COLO829 (cell line): ENCODE data around the gene MAD1L1.

Experiments
- DNase-seq: peaks from one replicate; pipeline ENCODE4 v3.0.0; 2012; ENCODE audit warnings: low spot score

MAD1L1 gene

DNA sequence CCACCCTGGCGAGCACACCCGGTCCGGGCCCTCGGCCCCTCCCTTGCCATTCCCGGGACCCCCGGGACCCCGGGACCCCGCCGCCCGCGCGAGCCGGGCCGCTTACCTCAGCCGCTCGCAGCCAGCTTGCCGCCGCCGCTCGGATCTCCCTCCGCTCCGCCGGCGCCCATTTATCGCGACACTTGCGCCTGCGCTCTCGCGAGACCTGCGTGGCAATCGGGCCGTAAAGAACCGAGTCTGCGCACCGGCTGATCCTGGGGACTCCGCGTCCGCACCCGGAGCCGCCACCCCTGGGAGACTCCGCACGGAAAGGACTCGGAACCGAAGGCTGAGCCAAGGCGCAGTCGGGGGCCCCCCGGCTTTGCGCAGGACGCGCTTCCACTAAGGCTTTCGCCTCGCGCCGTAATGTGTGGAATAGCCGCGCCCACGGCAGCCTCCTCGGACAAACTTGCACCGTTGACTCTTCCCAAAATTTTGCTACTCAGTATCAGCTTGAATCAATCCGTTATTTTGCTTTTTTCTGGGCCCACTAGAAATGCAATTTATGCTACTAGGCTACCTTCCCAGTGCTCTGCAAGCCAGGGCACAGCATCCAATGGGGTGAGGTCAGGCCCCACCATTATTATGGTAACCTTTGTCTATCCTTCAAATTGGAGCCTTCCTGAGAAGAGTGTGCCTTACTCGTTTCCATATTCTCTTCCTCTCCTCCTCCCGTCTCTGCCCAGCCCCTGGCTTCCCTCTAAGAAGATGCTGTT is at the start of gene MAD1L1:
Gene MAD1L1 (minus strand): TSS at position 180 of the 755 bp plus-strand sequence. CDS start 2,812 bp downstream, outside the sequence.
- peak; percentile 88 for DNase-seq

DNA sequence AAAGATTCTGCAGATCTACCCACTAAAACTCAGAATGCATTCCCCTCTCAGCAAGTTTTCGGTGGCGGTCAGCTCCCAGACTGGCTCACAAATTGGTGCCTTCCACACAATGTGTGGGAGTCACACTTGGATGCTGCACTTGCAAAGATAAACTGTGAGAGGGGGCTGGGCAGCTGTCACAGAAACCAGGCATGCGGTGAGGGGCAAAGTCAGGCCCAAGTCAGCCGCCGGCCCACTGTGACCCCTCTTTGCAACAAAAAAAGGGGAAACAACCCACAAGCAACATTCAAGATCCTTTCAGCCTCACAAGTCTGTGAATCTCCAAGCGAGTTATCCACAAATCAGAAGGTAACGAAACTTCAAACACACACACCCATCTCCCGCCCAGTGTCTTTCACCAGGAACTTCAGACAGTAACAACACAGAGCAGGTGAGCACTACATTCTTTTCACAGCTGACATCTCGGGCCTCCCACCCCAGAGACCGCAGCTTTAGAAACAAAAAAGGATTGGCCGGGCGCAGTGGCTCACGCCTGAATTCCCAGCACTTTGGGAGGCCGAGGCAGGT is 49.5 kb upstream of the MAD1L1 start:
- no peak for DNase-seq

DNA sequence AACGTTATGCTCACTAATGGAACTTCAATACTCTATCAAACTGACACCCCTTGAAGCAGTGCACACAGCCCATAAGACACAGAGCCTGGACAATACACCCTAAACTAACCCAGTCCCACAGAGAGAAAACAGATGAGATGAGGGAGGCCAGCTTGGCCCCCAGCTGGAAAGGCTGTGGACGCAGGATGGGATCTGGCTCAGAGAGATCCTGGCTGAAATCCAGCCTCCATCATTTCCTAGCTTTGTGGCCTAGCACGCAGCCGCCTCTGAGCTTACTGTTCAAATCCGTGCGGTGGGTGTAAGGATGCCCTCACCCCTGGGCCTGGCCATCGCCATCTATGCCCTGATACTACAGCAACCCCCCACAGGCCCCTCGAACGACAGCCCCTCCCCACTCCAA is 48.8 kb upstream of the MAD1L1 start:
- no peak for DNase-seq

DNA sequence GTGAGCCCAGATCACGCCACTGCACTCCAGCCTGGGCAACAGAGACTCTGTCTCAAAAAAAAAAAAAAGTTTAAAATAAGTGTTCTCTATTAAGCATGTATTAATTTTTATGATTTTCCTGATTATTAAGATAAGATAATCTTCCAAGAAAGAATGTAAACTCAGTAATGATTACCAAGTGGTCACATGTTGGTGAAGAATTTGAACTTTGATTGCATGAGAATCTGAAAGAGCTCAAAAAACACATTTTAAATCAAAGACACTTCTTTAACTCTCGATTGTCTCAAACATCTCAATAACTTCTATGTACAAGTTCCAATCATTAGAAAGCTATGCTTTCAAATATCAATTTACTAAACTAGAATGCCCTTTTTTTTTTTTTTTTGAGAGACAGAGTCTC is 47.7 kb upstream of the MAD1L1 start:
- no peak for DNase-seq

DNA sequence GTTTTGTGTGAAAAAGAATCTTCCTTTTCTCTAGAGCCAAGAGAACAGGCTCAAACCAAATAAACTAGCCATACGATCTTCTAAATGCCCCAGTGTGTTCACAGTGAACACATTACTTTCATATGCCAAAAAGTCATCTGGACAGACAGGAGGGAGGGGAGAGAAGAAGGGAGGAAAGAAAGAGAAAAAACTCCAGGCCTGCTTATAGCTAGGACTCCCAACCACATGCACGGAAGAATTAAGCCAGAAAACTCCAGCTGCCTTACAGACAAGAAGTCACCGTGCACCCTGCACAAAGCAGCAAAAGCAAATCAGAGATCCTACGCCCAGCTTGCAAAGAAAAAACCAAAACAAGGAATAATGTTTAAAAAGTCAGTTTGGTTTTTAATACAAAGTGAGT is 47.2 kb upstream of the MAD1L1 start:
- no peak for DNase-seq

DNA sequence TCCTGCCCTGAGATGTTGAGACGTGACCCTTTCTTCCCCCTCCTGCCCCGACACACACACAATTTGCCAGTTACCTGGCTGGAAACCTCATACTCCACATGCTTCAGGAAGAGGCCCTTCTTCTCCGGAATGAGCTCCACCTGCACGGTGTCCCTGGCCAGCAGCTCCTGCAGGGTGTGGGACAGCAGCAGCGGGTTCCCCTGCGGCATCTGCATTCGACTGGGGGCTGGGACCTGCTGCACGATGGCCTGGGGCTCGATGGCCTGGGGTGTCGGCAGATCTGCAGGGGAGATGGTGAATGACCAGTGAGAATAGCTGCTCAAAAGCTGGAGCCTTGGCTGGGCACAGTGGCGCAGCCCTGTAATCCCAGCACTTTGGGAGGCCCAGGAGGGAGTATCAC is 45.3 kb upstream of the MAD1L1 start:
- DNase-seq, result no peak

DNA sequence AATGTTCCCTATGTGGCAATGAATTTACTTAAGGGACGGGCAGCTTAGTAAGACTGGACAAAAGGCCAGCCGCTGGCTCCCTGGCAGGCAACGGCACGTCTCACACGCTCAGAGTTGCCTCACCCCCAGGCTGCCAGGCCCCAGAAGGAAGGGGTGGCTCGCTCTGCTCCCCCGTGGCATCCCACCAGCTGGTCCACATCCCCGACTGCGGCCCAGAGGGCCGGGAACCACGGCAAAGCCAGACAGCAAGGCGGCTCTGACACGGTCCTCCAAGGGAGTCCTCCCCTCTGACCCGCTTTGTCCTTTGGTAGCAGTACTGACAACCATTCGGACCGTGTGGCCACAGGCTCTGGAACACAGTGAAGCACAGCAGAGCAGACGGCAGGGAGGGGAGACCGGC is 43.4 kb upstream of the MAD1L1 start:
- DNase-seq, result no peak

DNA sequence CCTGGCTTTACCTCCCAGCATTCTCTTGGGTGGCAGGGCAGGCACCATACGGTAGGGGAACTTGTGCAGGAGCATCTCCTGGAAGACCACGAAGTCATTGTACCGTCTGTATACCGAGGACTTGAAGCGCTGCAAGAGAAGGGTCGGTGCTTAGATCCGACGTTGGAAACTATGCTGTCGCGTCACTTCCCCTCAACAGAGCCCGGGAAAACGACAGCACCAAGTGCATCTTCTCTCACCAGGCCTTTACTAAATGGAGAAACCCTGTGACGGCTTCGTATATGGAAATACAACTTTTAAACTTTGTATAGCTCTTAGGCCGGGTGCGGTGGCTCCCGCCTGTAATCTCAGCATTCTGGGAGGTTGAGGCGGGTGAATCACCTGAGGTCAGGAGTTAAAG is 42.4 kb upstream of the MAD1L1 start:
- no peak for DNase-seq

DNA sequence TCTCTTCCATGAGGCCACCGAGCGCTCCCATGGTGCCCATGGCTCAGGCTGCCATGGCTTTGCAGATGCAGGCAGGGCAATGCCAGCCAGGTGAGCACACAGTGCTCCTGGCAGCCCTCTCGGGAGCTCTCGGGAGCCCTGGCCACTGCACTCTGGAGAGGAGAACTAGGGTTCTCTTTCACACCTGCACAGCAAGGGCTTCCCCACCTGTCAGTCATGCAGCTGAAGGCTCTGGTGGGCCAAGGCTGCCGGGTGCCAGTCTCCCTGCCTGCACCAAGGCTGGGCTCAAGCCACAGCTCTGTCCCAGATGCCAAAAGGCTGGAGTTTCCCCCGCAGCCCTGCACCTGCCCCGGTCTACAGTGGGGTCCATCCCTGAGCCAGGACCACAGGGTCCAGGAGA is 41.9 kb upstream of the MAD1L1 start:
- no peak for DNase-seq

DNA sequence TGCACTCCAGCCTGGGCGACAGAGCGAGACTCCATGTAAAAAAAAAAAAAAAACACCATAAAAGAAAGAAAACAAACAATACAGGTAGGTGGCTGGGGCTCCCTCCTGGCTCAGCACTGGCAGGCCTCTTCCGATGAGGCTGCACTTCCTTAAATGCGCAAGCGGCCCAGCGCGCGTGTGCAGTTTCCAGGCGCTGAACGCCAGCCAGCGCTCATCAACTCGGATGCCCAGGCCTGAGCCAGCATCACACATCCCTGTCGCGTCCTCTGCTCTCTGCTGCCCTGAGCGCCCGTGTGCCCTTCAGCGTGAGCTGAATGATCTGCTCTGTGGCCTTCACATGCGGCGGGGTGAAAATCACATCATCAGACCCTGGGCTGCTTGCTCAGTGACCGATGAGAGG is 41.1 kb upstream of the MAD1L1 start:
- DNase-seq, result no peak

DNA sequence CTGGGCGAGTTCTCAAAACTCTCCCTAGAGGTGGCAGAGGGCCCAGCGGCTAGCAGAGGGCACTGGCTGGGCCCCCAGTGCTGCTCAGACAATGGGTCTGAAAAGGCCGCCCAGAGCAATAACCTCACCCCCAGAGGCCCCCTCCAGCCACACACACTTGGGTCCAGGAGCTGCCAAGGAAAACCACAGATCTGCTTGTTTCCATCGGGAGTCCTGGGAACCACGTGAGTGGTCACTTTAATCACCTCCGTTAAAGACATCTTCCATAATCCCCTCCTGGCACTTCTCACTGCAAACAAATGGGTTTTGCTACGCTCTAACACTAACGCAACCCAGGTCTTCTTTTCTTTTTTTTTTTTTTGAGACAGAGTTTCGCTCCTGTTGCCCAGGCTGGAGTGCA is 39.3 kb upstream of the MAD1L1 start:
- no peak for DNase-seq

DNA sequence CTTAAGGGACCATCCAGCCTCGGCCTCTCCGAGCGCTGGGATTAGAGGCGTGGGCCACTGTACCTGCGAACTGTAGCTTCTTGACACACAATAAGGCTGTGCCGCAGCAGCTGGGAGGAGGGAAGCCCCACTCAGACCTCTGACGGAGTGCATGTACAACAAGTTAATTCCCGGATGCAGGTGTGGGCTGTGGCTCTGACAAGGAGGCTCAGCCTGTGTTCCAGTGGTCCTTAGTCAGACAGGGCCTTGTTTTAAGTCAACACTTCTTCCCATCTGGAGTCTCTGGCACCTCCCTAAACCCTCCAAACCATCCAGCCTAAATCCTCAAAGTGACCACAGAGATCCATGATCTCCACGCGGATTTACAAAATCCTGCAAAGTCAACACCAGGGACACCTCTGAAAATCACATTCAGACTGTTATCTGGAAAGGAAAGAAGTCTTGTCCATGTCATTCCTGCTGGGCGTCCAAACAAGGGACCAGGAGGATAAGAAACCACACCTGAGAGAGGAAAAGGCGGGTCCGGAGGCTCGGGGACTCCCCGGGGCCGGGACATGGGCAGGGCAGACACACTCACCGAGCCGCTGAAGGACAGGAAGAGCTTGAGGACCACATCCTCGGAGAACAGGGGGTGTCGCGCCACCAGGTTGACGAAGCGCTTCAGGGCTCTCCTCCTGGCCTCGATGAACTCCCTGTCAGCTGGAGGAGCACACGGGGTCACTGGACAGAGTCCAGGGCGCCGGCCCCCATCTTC is 38.7 kb upstream of the MAD1L1 start:
- DNase-seq, result no peak

DNA sequence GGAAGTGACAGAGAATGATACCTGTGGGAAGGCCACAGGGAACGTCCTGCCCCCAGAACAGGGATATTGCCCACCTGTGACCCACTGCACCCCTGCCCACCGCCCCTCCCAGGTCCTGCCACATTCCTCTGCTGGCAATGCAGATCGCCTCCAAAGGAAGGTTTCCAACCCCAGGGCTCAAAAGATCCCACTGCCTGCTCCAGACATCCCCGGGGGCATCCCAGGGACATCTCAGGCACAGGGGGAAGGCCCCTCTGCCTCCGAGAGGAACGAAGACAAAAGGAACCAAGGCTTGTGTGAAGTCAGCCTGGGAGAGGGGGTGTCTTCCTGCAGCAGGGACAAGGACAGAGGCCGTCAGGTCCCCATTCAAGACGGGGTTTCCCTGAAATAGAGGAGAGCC is 37.8 kb upstream of the MAD1L1 start:
- DNase-seq, result no peak

DNA sequence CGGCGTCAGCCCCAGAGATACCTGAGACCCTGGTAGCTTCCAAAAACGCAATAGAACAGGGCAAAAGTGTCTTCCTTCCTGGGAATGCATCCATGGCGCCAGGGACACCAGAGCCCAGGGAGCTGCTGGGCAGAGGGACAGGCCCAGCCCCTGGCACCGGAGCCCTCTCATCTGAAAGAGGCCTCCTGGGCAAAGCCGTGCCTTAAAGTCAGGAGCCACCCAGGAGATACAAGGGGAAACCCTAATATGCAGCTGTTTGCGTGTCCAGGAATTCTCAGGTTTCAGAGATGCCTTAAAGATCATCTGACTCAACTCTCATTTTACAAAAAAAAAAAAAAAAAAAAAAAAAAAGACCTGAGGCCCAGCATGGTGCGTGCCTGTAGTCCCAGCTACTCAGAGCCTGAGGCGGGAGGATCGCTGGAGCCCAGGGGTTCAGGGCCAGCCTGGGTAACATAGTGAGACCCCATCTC is 37.3 kb upstream of the MAD1L1 start:
- no peak for DNase-seq

DNA sequence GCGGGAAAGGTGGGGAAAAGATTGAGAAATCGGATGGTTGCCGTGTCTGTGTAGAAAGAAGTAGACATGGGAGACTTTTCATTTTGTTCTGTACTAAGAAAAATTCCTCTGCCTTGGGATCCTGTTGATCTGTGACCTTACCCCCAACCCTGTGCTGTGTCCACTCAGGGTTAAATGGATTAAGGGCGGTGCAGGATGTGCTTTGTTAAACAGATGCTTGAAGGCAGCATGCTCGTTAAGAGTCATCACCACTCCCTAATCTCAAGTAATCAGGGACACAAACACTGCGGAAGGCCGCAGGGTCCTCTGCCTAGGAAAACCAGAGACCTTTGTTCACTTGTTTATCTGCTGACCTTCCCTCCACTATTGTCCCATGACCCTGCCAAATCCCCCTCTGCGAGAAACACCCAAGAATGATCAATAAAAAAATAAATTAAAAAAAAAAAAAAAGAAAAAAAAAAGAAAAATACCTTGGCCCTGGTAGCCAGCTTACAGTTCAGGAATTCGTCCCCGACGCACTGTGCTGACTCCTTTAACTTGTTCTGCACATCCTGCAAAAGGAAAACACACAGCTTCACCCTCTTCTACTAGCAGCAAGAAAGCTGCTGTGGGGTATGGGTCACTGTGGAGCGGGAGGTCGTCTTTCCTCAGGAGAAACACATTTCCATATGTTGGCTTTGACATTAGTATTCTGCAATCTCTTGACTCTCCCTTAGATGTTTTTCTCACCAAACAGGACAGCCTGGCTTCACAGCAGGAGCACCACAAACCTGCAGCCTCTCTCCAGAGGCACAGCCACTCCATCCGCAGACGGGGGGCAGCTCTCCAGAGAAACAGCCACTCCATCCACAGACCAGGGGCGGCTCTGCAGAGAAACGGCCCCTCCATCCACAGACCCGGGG is 36.6 kb upstream of the MAD1L1 start:
- peak; percentile 37 for DNase-seq

DNA sequence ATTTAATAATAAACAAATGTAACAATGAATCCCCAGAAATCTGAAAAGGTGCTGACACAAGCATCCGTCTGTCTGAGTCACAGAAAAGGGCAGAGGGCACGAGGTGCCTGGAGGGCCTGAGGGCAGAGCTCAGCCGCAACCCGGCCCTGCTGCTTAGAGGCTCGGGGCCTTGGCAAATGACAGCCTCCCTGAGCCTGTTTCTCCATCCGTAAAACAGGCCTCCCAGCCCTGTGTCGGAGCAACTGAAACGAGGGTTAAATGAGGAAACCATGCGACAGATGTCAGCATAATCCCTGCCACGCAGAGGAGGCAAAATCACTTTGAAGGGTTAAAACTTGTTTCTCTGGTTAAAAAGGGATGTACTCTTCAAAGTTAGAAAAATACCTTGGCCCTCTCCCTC is 34.2 kb upstream of the MAD1L1 start:
- peak; percentile 90 for DNase-seq

DNA sequence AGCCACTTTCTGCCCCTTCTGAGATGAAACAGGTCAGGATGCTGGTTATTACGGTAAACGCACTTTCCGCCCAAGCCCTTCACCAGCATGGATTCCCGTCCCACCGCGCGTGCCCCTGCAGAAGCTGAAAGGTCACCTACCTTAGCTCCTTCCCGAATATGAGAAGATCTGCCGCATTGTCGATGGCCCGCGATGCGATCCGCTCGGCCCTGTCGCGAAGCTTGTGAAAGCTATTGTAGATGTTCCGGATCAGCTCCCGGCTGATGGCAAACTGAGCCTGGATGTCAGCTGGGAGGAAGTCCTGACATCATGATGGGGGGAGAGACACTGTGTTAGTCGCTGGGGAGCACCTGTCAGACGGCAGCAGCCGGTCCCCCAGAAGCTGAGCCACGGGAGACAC is 31.4 kb upstream of the MAD1L1 start:
- DNase-seq, result no peak

DNA sequence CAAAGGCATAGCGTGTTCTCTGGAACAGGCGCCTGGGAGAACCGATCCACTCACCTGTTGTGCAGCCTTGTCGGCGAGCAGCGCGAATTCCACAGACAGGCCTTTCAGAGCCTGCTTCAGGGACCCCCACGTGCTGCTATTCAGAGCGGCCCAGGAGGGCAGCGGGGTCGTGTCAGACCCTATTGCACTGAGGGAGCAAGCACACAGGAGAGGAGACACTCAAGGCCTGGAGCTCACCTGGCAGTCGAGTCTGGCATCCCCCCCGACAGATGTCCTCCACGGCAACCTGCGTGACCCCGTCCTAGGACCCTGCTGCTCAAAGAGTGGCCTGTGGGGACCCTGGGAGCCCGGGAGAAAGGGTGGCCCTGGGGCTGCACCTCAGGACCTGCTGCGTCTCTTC is 30.4 kb upstream of the MAD1L1 start:
- no peak for DNase-seq

DNA sequence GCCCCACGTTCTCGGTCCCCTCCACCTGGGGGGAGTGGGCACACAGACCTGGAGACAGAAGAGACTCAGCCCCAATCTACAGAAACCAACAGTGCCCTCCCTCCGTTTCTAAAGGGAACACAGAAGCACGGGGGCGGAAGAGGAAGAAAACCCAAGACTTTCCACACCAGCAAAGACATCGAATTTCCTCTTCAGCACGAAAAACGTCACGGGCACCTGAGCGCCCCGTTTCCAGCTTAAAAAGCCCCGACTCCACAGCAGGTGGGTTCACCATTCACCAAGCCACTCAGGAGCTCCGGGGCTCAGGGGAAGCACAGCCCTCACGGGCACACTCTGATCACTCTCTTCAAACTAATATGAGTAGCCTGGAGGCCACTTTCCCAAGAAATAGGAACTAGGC is 28.9 kb upstream of the MAD1L1 start:
- DNase-seq, result no peak

DNA sequence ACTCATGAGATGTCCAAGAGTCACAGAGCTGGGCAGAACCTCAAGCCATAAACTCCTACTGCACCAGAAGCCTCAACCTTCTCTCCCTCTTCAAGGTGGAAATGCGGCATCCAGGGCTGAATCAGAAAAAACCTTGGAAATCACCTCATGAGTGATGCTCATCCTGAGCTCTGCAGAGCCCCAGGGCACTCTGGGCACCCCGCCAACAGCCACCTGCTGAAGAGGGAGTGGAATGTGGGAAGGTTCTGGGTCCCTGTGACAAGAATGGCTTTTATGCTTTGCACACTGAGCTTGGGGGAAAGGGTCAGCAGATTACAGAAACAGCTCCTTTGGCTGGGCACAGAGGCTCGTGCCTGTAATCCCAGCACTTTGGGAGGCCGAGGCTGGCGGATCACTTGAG is 28.1 kb upstream of the MAD1L1 start:
- peak; percentile 45 for DNase-seq

DNA sequence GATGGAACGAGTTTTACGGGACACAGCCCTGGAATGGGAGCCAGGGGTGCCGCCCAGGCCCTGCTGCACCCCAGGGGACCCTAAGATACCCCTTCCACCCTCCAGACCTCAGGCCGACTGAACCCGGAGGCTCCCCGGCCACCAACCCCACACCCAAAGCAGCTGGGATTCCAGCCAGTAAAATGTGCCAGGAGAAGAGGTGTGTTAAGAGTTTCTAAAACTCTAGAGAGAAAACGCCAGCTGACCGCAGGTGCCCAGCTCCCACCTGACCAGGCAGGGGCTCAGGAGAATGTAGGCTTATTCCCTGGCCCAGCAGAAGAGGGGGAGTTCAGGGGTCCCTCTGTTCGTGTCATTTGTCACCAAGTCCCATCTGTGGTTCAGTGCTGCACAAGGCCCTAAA is 26.7 kb upstream of the MAD1L1 start:
- DNase-seq, result no peak

DNA sequence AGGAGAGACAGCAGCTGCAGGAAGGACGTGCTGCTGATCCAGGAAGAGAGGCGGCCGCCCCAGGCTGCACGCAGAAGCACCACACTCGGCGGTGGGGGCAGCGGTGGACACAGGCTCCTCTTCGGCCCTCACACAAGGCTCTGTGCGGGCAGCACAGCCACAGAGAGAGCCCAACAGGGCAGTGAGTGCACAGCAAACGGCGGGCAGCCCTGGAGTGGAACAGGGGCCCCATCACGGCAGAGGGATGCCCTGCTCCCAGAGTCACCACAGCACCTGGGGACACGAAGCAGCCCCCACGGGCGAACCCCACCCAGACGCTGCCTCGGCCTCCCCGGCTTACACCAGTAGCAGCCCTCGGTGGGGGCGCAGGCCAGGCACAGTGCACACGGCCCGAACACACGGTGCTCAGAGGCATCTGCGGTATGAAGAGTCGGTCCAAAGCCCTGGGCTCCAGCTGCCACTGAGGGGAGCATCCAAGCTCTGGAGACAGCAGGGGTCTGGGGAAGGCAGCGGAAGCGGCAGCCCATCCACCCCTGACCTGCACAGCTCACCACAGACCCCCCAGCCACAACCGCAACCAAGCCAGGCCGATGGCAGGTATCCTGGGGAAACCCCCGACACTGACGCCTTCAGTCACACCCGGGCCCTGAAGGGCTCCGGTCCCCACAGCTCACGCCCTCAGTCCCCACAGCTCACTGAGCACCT is 26.1 kb upstream of the MAD1L1 start:
- DNase-seq, result no peak
